ENCODE data around the gene CNPY1.

CNPY1 gene

DNA sequence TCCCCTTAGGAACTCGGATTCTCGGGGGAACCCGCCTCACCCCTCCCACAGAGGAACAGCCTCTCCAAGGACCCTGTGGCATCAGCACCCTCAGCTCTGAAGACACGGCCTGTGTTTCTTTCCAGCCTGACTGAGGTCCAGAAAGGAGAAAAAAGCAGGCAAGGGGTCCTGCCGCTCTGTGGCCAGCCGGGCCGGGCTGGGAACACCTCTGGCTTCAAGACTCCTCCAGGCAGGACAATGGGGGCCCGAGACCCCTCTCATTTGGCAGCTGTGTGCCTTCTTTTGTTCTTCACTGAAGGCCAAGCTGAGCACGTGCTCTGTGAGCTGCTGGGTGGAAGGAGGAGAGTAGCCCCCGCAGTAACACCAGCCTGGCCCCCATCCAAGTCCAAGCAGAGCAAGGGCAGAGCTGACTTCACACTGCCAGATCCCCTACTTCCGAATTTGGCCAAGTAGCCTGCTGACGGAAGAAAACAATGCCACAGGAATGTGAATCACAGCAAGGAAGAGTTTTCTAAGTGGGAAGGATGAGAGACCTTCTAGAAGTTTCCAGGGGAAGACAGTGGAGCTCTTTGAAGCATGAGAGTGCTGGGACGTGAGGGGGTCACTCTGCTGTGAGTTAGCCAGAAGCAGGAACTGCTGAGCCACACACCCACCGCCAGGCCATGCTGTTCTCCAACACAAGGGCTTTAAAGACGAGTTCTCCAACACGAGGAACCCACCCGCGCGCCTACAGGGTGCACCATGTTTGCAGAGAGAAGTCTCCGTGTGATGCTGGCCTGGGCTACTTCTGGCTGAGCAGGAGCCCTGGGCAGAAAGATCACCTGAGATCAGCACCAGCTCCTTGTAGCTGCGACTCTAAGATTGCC is 3.1 kb downstream of the CNPY1 start:
- peaks cover 3% of the 10 kb centered on the region; the same call in 1 of the 2 replicates for H3K4me1 ChIP-seq (ENCODE audit: insufficient read depth, low read length)
- H3K27me3 ChIP-seq (ENCODE audit: insufficient read depth, low read length): peaks cover 25% of the 10 kb centered on the region; the same call in 1 of the 2 replicates
- H3K36me3 ChIP-seq (ENCODE audit: insufficient read depth, low read length): no peaks in the 10 kb centered on the region
- H3K4me3 ChIP-seq (ENCODE audit: low read length): no peak overlapping the region
- WGBS: 88% methylated on average over 21 of the region's 21 CpGs
- H3K27ac ChIP-seq (ENCODE audit: low read depth, low read length): no peak overlapping the region
- no peaks in the 10 kb centered on the region for H3K9me3 ChIP-seq (ENCODE audit: insufficient read depth, low read depth, low read length)
- H3K9ac ChIP-seq (ENCODE audit: low read depth, low read length): no peak overlapping the region

DNA sequence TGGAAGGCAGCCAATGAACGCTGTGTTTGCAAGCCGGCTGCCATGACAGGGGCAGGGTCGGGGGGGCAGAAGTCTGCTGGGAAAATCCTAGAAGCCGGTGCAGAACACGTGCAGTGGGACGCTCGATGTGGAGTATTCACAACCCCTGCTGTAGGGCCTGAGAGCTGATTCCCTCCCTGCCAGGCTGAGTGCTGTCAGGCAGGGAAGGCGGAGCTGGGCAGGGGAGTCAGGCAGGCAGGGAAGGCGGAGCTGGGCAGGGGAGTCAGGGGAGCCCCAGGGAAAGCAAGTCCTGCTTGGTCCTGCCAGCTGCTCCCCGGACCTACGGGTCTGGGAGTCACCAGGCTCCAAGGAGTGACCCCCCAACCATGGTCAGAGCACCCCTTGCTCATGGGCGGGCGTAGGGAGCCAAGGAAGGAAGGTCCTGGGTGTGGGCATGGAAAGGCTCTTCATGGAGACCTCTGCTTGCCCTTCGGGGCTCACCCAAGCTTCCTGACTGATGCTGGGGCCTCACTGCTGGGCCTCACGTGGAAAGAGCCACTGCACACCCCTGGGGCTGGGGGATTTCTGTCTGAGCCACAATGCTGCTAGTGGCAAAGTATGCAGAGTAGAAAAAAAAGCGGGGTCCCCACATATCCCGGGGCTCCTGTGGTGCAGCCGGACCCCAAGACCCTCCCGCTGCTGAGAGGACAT is 4.2 kb downstream of the CNPY1 start:
- Histone ChIP-seq H3K9me3 (ENCODE audit: insufficient read depth, low read depth, low read length) (no peaks in the 10 kb centered on the region), H3K27me3 (ENCODE audit: insufficient read depth, low read length) (peaks cover 27% of the 10 kb centered on the region), H3K27ac (ENCODE audit: low read depth, low read length) (no peak overlapping the region), H3K4me3 (ENCODE audit: low read length) (no peak overlapping the region), H3K4me1 (ENCODE audit: insufficient read depth, low read length) (peaks cover 3% of the 10 kb centered on the region; the same call in 1 of the 2 replicates), H3K36me3 (ENCODE audit: insufficient read depth, low read length) (no peaks in the 10 kb centered on the region), H3K9ac (ENCODE audit: low read depth, low read length) (no peak overlapping the region)
- WGBS: 87% methylated on average over 19 of the region's 19 CpGs

DNA sequence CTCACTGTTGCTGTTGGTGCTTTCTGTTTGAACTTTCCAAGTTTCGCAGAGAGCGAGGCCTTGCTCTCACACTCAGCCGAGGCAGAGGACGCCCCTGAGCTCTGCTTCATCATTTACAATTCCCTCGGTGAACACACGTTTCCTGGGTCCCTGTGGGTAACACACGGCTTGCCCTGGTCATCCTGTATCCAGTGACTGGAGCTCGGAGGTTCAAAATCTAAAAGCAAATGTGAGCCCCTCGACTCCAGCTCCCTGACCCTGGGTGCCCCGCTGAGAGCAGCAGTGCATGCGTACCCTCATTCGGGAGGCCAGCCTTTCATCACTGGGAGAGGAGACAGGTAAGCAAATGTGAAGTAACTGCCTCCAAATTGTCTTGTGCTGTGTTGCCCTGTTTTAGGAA is 5.8 kb downstream of the CNPY1 start:
- no peaks in the 10 kb centered on the region for H3K36me3 ChIP-seq (ENCODE audit: insufficient read depth, low read length)

DNA sequence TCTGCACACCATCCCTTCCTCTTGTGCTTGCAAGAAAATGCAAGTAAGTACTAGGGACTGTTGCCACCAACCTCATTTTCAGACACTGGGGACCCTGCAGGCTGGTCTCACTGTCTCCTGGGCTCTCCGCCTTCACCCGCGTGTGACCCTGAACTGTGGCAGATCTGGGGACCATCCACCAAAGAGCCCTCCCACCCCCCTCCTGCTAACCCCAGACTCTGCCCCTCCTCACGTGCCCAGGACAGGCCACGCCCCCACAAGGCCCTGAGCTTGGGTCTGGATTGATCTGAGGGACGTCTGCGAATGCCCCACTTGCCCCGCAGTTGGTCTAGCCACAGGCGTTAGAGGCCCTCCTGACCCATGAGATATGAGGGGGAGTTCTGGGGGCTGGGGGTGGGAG is 8.1 kb downstream of the CNPY1 start:
- 59% methylated on average over 9 of the region's 9 CpGs for WGBS
- no peaks in the 10 kb centered on the region for H3K9me3 ChIP-seq (ENCODE audit: insufficient read depth, low read depth, low read length)
- peaks cover 3% of the 10 kb centered on the region; the same call in 1 of the 2 replicates for H3K4me1 ChIP-seq (ENCODE audit: insufficient read depth, low read length)
- H3K27me3 ChIP-seq (ENCODE audit: insufficient read depth, low read length): peaks cover 65% of the 10 kb centered on the region
- H3K4me3 ChIP-seq (ENCODE audit: low read length): no peak overlapping the region
- no peak overlapping the region for H3K27ac ChIP-seq (ENCODE audit: low read depth, low read length)
- no peak overlapping the region for H3K9ac ChIP-seq (ENCODE audit: low read depth, low read length)
- H3K36me3 ChIP-seq (ENCODE audit: insufficient read depth, low read length): no peaks in the 10 kb centered on the region

More for the DNA sequence above, 5.8 kb downstream of the CNPY1 start:
- H3K9me3 ChIP-seq (ENCODE audit: insufficient read depth, low read depth, low read length): no peaks in the 10 kb centered on the region
- no peak overlapping the region for H3K9ac ChIP-seq (ENCODE audit: low read depth, low read length)
- 75% methylated on average over 12 of the region's 12 CpGs for WGBS
- H3K27me3 ChIP-seq (ENCODE audit: insufficient read depth, low read length): peaks cover 43% of the 10 kb centered on the region
- H3K27ac ChIP-seq (ENCODE audit: low read depth, low read length): no peak overlapping the region
- H3K4me1 ChIP-seq (ENCODE audit: insufficient read depth, low read length): peaks cover 3% of the 10 kb centered on the region; the same call in 1 of the 2 replicates
- no peak overlapping the region for H3K4me3 ChIP-seq (ENCODE audit: low read length)

DNA sequence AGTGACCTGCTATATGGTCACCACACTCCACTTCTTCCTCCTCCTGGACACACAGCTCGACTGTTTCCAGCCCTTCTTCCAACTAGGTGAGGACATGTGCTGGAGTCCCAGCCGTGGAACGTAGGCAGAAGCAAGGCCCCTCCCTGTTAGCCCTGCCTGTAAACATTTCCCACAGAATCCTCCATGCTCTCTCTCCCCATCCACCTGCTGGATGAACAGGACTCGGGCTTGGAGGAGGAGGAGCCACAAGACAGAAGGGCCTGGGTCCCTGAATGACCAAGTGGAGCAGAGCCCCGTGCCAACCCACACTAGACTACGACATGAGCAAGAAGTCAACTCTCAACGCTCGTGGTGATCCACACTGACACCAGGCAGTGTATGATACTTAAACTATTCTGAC is 9.9 kb downstream of the CNPY1 start:
- Histone ChIP-seq H3K9ac (ENCODE audit: low read depth, low read length) (no peak overlapping the region), H3K4me1 (ENCODE audit: insufficient read depth, low read length) (peaks cover 3% of the 10 kb centered on the region; the same call in 1 of the 2 replicates), H3K27ac (ENCODE audit: low read depth, low read length) (no peak overlapping the region), H3K4me3 (ENCODE audit: low read length) (no peak overlapping the region), H3K9me3 (ENCODE audit: insufficient read depth, low read depth, low read length) (no peaks in the 10 kb centered on the region), H3K36me3 (ENCODE audit: insufficient read depth, low read length) (no peaks in the 10 kb centered on the region), H3K27me3 (ENCODE audit: insufficient read depth, low read length) (peaks cover 81% of the 10 kb centered on the region)
- 83% methylated on average over 8 of the region's 8 CpGs for WGBS

DNA sequence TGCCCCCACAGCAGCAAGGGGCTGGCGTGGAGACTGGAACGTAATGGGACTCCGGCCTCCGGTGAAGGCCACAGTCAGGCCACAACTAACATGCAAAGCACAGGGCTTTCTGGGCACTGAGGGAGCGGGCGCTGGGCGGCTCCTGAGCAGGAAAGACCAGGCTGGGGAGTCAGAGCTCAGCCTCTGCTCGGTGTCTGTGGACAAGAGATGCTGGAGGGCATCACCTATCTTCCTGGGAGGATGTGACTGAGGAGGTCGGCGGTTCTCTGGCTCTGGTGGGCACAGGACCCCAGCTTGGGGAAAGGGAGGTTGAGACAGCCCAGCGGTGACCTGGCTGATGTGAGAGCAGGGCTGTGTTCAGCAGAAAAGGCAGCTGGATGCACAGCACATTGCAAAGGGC is 11.7 kb downstream of the CNPY1 start:
- 76% methylated on average over 11 of the region's 11 CpGs for WGBS
- H3K9ac ChIP-seq (ENCODE audit: low read depth, low read length): no peak overlapping the region
- no peaks in the 10 kb centered on the region for H3K36me3 ChIP-seq (ENCODE audit: insufficient read depth, low read length)
- H3K27ac ChIP-seq (ENCODE audit: low read depth, low read length): no peak overlapping the region
- H3K9me3 ChIP-seq (ENCODE audit: insufficient read depth, low read depth, low read length): no peaks in the 10 kb centered on the region
- H3K4me3 ChIP-seq (ENCODE audit: low read length): no peak overlapping the region
- peaks cover 82% of the 10 kb centered on the region for H3K27me3 ChIP-seq (ENCODE audit: insufficient read depth, low read length)
- H3K4me1 ChIP-seq (ENCODE audit: insufficient read depth, low read length): no peaks in the 10 kb centered on the region; the same call in 1 of the 2 replicates

DNA sequence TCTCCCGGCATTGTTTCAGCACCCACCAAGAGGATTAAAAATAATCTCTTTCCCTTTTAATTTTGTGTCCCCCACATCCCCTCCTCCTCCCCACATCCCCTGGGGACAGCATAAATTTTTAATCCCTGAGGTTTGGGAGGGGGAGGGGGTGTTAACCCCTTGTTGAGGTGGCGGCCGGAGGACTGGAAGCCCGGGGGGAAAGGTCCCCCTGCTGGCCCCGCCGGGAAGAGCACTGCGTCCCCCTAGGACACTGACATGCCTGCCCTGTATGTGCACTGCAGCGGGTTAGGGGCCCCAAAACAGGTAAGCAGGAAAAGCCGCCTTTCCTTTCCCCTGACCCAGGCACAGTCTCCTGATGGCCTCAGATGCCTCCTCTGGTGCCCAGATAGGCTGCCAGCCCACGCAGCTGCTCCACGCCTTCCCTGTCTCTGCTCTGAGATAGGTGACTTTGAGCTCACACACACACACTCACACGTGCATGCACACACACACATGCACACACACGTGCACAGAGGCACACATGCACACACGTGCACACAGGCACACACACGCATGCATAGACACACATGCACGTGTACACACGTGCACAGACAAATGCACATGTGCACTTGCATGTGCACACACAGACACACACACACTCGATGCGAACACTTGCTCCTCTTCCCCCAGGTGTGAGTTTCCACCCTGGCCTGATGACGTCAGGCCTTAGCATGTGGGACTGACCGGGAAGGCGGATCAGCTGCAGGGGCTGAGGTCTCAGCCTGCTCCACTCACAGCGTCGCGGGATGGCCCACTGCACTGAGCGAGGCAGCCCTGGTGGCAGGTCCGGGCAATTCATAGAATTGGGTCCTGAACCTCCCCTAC is 12.3 kb downstream of the CNPY1 start:
- H3K36me3 ChIP-seq (ENCODE audit: insufficient read depth, low read length): no peaks in the 10 kb centered on the region
- peaks cover 82% of the 10 kb centered on the region for H3K27me3 ChIP-seq (ENCODE audit: insufficient read depth, low read length)
- 29% methylated on average over 27 of the region's 27 CpGs for WGBS
- H3K4me3 ChIP-seq (ENCODE audit: low read length): peak overlapping the region; percentile 44
- no peak overlapping the region for H3K27ac ChIP-seq (ENCODE audit: low read depth, low read length)
- no peaks in the 10 kb centered on the region; the same call in 1 of the 2 replicates for H3K4me1 ChIP-seq (ENCODE audit: insufficient read depth, low read length)
- no peak overlapping the region for H3K9ac ChIP-seq (ENCODE audit: low read depth, low read length)
- no peaks in the 10 kb centered on the region for H3K9me3 ChIP-seq (ENCODE audit: insufficient read depth, low read depth, low read length)

DNA sequence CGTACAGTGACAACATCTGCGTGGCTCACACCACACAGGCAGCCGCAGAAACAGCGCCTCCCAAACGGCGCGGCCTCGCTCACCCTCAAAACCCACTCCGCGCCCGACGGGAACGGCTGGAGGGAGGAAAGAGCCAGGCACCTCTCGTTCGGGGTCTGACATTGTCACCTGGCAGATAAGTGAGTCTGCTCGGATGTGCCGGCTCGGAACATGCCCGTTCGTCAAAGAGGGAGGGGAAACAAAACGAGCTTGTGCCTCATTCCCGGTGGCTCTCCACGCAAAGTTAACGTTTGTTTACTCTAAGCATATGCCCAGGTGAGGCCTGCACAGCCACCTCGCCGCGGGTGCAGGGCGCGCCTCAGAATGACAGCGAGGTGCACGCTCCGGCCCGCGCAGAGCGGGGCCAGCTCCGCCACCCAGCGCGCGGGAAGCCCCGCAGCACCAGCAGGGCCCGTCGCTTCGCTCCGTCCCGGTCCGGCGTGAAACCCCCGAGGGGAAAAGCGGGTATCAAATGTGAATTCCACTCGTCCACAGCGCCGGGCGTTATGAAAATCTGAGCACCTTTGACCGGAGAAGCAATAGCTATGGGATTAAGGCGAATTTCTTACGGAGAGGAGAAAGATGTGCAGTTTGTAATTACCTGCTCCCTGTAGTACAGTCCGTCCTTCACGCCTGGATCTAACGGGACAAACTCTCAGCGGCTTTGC is 13.1 kb downstream of the CNPY1 start:
- Histone ChIP-seq H3K9me3 (ENCODE audit: insufficient read depth, low read depth, low read length) (no peaks in the 10 kb centered on the region), H3K9ac (ENCODE audit: low read depth, low read length) (no peak overlapping the region), H3K27me3 (ENCODE audit: insufficient read depth, low read length) (peaks cover 88% of the 10 kb centered on the region), H3K4me3 (ENCODE audit: low read length) (peak overlapping the region; percentile 44), H3K27ac (ENCODE audit: low read depth, low read length) (no peak overlapping the region), H3K36me3 (ENCODE audit: insufficient read depth, low read length) (no peaks in the 10 kb centered on the region), H3K4me1 (ENCODE audit: insufficient read depth, low read length) (no peaks in the 10 kb centered on the region; the same call in 1 of the 2 replicates)
- 1% methylated on average over 60 of the region's 60 CpGs for WGBS

DNA sequence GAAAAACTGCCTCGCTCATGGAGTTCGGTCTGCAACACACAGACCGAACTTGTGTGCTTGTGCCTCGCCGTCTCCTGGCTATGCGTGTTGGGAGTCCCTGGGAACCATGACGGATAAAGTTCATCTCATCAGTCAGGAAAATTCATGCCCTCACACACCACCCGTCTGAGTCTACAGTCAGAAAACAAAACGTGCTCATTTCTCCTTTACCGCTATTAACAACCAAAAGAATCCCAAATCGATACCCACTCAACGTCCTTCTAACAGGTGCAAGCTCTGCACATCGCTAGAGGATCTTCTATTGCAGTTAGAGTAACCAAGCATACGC is 13.6 kb downstream of the CNPY1 start:
- no peaks in the 10 kb centered on the region for H3K36me3 ChIP-seq (ENCODE audit: insufficient read depth, low read length)
- no peaks in the 10 kb centered on the region; the same call in 1 of the 2 replicates for H3K4me1 ChIP-seq (ENCODE audit: insufficient read depth, low read length)
- peaks cover 94% of the 10 kb centered on the region for H3K27me3 ChIP-seq (ENCODE audit: insufficient read depth, low read length)
- no peaks in the 10 kb centered on the region for H3K9me3 ChIP-seq (ENCODE audit: insufficient read depth, low read depth, low read length)
- H3K9ac ChIP-seq (ENCODE audit: low read depth, low read length): no peak overlapping the region
- WGBS: 10% methylated on average over 14 of the region's 14 CpGs
- H3K27ac ChIP-seq (ENCODE audit: low read depth, low read length): no peak overlapping the region
- H3K4me3 ChIP-seq (ENCODE audit: low read length): peak overlapping the region; percentile 44

DNA sequence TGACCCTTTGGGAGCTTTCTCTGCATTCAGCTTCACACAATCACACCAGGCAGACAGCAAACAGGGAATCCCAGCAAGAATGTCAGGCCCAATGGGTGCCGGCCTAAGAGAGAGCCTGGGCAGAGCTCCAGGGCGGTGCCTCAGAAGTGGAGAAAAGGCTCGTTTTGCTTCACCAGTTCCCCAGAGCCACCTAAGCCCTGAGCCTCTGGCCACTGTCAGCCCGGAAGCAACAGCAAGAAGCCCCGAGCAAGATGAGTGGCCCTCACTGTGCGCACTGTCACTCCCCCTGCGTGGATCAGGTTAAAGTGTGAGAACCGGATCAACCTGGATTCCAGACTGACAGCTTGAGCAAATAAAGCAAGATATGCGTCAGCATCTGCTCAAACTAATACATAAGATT is 14.7 kb downstream of the CNPY1 start:
- Histone ChIP-seq H3K27ac (ENCODE audit: low read depth, low read length) (no peak overlapping the region), H3K4me3 (ENCODE audit: low read length) (no peak overlapping the region), H3K36me3 (ENCODE audit: insufficient read depth, low read length) (no peaks in the 10 kb centered on the region), H3K4me1 (ENCODE audit: insufficient read depth, low read length) (no peaks in the 10 kb centered on the region; the same call in 1 of the 2 replicates), H3K9ac (ENCODE audit: low read depth, low read length) (no peak overlapping the region), H3K27me3 (ENCODE audit: insufficient read depth, low read length) (peaks cover 98% of the 10 kb centered on the region), H3K9me3 (ENCODE audit: insufficient read depth, low read depth, low read length) (no peaks in the 10 kb centered on the region)
- WGBS: 20% methylated on average over 9 of the region's 9 CpGs

Data from HUES64 (cell line).